ENCODE results near the gene TAF1B. TPM values are rescaled to one million over a fixed set of nuclear protein-coding genes. Genes with fewer than 3 reads are reported as not detected.
A peak's percentile ranks its signal among the peaks of the same experiment; 100 is the strongest.

The TAF1B gene
- total and polyA plus RNA-seq, 4 donors = 16.7 to 43.5 (median 24.0) TPM

DNA sequence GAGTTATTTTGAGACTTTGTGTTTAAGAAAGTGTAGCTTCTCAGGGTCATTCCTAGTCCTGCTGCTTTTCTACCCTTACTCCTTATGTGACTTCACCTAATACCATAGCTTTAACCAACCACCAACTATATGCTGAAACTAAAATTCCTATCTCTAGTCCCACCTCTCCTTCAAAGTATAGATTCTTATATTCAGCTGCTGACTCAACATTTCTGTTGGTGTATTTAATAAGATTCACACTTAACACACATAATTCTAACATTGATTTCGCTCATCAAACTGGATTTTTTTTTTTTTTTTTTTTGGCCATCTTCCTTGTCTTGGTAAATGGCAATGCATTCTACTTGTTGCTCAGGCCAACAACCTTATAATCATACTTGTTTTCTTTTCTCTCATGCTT lies 30.1 kb downstream of the TAF1B start:
- H3K9me3 ChIP-seq (ENCODE audit: control insufficient read depth, insufficient read depth, low read length) = no peaks in the 10 kb centered on the region
- DNase-seq (ENCODE audit: low read depth in 4 of 6, low spot score in 6 of 6) = no peak
- H3K4me3 ChIP-seq (ENCODE audit: low read depth, low read length) = no peak overlapping the region
- H3K27ac ChIP-seq (ENCODE audit: low read depth, low read length) = no peak overlapping the region
- peaks cover 14% of the 10 kb centered on the region for H3K36me3 ChIP-seq (ENCODE audit: control insufficient read depth, insufficient read depth, low read length)
- no peaks in the 10 kb centered on the region for H3K27me3 ChIP-seq (ENCODE audit: control insufficient read depth, insufficient read depth, low read length)
- WGBS (ENCODE audit: insufficient coverage) = 100% methylated on average over 1 of the region's 1 CpG
- no peaks in the 10 kb centered on the region for H3K4me1 ChIP-seq (ENCODE audit: control insufficient read depth, insufficient read depth, low read length)

DNA sequence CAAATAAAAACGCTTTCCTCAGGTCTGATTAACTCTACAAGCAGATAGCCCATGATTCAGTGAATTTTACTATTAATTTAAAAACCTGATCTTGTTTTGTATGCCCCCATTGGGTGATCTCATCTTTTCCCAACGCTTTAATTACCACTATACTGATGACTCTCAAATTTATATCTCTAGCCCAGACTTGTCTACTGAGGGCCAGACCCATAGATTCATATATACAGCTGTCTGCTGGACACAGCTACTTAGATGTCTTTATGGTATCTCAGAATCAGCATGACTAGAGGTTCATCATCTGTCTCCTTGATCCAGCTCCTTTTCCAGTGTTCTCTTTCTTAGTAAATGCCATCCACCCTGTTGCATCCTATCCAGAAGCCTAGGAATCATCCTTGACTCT lies 33.8 kb downstream of the TAF1B start:
- no peaks in the 10 kb centered on the region for H3K4me1 ChIP-seq (ENCODE audit: control insufficient read depth, insufficient read depth, low read length)
- H3K4me3 ChIP-seq (ENCODE audit: low read depth, low read length) = no peak overlapping the region
- H3K36me3 ChIP-seq (ENCODE audit: control insufficient read depth, insufficient read depth, low read length) = peaks cover 5% of the 10 kb centered on the region
- no peak overlapping the region for H3K27ac ChIP-seq (ENCODE audit: low read depth, low read length)
- no peaks in the 10 kb centered on the region for H3K27me3 ChIP-seq (ENCODE audit: control insufficient read depth, insufficient read depth, low read length)
- WGBS (ENCODE audit: insufficient coverage) = 100% methylated on average over 1 of the region's 2 CpGs
- no peak for DNase-seq (ENCODE audit: low read depth in 4 of 6, low spot score in 6 of 6)
- no peaks in the 10 kb centered on the region for H3K9me3 ChIP-seq (ENCODE audit: control insufficient read depth, insufficient read depth, low read length)

DNA sequence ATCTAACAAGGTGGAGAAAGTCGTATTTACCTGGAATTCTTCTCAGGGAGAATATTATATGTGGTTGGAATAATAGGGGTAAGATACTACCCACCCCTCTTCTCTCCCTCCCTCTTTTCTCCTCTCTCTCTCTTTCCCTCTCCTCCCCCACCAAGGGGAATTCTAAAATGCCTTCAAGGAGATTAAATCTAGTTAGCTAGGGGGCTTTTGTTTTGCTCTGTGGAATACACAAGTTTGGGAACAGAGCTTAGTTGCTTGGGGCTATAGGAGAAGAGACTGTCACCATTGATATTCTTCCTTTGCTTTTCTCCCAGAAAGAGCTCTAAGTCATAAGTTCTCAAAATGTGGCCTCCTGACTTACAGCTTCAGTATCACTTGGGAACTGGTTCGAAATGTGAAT lies 34.5 kb downstream of the TAF1B start:
- Histone ChIP-seq H3K9me3 (ENCODE audit: control insufficient read depth, insufficient read depth, low read length) (no peaks in the 10 kb centered on the region), H3K4me1 (ENCODE audit: control insufficient read depth, insufficient read depth, low read length) (no peaks in the 10 kb centered on the region), H3K27ac (ENCODE audit: low read depth, low read length) (no peak overlapping the region), H3K27me3 (ENCODE audit: control insufficient read depth, insufficient read depth, low read length) (no peaks in the 10 kb centered on the region), H3K4me3 (ENCODE audit: low read depth, low read length) (no peak overlapping the region), H3K36me3 (ENCODE audit: control insufficient read depth, insufficient read depth, low read length) (peaks cover 4% of the 10 kb centered on the region)
- WGBS (ENCODE audit: insufficient coverage) = 100% methylated on average over 1 of the region's 2 CpGs
- DNase-seq (ENCODE audit: low read depth in 4 of 6, low spot score in 6 of 6) = no peak

DNA sequence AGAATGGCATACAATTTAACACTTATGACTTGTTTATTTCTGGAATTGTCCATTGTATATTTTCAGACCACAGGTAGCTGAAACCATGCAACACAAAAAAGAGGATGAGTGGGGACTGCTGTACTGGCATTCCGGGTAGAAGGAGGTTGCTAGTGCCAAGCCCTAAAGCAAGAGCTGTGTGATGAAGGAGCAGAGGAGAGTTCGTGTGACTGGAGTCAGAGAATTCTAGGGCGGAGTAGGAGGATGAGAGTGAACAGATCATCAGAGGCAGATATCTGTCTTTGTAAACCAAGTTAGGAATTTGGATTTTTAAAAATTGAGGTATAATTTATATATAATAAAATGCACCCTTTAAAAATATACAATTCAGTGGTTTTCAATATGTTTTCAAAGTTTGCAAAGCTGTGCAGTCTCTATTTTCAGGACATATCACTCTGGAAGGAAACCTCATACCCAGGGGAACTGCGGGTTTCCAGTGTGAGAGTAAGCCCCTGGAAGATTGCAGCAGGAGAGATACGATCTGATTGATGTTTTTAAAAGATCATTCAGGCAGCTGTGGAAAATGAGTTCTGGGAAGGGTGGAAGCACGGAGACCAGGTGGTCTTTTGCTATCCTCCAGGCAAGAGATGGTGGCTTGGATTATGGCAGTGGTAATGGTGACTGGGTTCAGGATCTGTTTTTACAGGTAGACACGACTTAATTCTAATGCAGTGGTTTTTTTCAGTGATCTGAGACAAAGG lies 36.4 kb downstream of the TAF1B start:
- no peak for DNase-seq (ENCODE audit: low read depth in 4 of 6, low spot score in 6 of 6)
- H3K27ac ChIP-seq (ENCODE audit: low read depth, low read length) = no peak overlapping the region
- H3K27me3 ChIP-seq (ENCODE audit: control insufficient read depth, insufficient read depth, low read length) = no peaks in the 10 kb centered on the region
- H3K4me1 ChIP-seq (ENCODE audit: control insufficient read depth, insufficient read depth, low read length) = peaks cover 9% of the 10 kb centered on the region
- H3K4me3 ChIP-seq (ENCODE audit: low read depth, low read length) = no peak overlapping the region
- H3K9me3 ChIP-seq (ENCODE audit: control insufficient read depth, insufficient read depth, low read length) = no peaks in the 10 kb centered on the region
- peaks cover 12% of the 10 kb centered on the region for H3K36me3 ChIP-seq (ENCODE audit: control insufficient read depth, insufficient read depth, low read length)
- 84% methylated on average over 5 of the region's 7 CpGs for WGBS (ENCODE audit: insufficient coverage)

DNA sequence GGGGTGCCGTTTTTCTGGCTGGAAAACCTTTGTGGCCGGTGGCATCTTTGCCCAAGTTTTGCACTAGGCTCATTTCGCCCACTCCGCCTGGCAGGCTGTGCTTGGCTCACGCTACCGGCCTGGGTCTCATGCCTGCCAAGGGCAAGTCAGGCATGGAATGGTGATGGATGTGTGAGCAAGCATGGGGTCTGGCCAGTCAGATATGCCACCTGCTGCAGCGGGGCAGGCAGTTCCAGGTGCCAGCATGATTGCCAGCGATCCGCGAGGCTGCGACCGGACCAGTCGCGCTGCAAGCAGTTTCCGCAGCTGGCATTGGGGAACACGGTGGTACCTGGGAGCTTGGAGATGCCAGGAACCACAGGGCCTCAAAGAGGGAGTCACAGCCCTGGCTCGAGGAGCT lies 40.6 kb downstream of the TAF1B start:
- peak in 2 of 6 donors; percentile 46 to 70 for DNase-seq (ENCODE audit: low read depth in 4 of 6, low spot score in 6 of 6)
- WGBS (ENCODE audit: insufficient coverage) = 51% methylated on average over 17 of the region's 17 CpGs
- no peak overlapping the region for H3K27ac ChIP-seq (ENCODE audit: low read depth, low read length)

DNA sequence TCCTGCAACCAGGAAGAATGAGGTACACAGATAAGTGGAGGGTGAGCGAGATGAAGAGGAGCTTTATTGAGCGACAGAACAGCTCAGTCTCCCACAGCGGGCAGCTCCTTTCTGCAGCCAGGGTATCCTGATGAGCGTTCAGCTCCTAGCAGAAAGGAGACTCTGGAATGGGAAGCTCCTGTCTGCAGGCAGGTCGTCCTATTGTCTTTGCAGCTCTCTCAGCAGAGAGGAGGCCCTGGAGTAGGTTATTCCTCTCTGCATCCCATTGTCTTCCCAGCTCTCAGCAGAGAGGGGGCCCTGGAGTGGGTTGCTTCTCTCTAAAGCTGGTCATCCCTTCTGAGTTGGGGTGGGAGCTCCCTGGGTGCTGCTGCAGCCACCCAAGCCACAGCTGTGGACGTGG lies 41.2 kb downstream of the TAF1B start:
- Histone ChIP-seq H3K27me3 (ENCODE audit: control insufficient read depth, insufficient read depth, low read length) (no peaks in the 10 kb centered on the region), H3K9me3 (ENCODE audit: control insufficient read depth, insufficient read depth, low read length) (peaks cover 5% of the 10 kb centered on the region), H3K4me1 (ENCODE audit: control insufficient read depth, insufficient read depth, low read length) (peaks cover 9% of the 10 kb centered on the region), H3K4me3 (ENCODE audit: low read depth, low read length) (no peak overlapping the region), H3K27ac (ENCODE audit: low read depth, low read length) (no peak overlapping the region), H3K36me3 (ENCODE audit: control insufficient read depth, insufficient read depth, low read length) (peaks cover 12% of the 10 kb centered on the region)
- WGBS (ENCODE audit: insufficient coverage) = 100% methylated on average over 5 of the region's 6 CpGs
- no peak for DNase-seq (ENCODE audit: low read depth in 4 of 6, low spot score in 6 of 6)

More for the DNA sequence above, 40.6 kb downstream of the TAF1B start:
- Histone ChIP-seq H3K27me3 (ENCODE audit: control insufficient read depth, insufficient read depth, low read length) (no peaks in the 10 kb centered on the region), H3K36me3 (ENCODE audit: control insufficient read depth, insufficient read depth, low read length) (peaks cover 12% of the 10 kb centered on the region), H3K4me1 (ENCODE audit: control insufficient read depth, insufficient read depth, low read length) (peaks cover 9% of the 10 kb centered on the region), H3K9me3 (ENCODE audit: control insufficient read depth, insufficient read depth, low read length) (peaks cover 5% of the 10 kb centered on the region), H3K4me3 (ENCODE audit: low read depth, low read length) (no peak overlapping the region)

DNA sequence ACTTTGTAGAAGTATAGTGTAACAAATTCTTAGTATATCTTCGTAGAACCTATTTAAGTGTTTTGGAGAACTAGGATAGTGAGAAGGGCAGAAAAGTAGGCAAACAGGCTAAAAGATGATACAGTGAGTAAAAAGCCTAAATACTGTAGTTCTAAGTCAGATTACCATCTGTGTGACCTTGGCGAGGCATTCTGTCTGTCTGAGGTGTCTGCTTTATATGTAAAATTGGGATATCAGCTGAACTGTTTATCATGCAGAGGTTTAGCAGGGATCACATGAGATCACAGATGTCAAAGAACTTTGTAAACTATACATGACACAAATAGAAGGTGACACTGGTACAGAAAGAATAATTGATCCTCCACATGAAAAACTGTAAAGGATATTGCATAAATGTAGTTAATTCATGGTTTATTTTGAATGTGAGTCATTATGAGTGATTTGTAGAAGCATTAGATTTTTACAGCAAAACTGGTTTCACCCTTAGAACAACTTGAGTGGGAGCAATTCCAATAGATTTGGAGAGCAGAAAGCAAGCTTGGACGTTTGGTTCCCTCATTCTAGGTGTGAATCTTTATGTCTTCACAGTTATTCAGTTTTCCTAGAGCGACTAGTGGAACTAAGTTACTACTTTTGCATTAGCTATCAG lies 41.9 kb downstream of the TAF1B start:
- 100% methylated on average over 1 of the region's 4 CpGs for WGBS (ENCODE audit: insufficient coverage)
- Histone ChIP-seq H3K4me1 (ENCODE audit: control insufficient read depth, insufficient read depth, low read length) (peaks cover 9% of the 10 kb centered on the region), H3K4me3 (ENCODE audit: low read depth, low read length) (no peak overlapping the region), H3K27me3 (ENCODE audit: control insufficient read depth, insufficient read depth, low read length) (no peaks in the 10 kb centered on the region), H3K9me3 (ENCODE audit: control insufficient read depth, insufficient read depth, low read length) (peaks cover 5% of the 10 kb centered on the region), H3K27ac (ENCODE audit: low read depth, low read length) (no peak overlapping the region), H3K36me3 (ENCODE audit: control insufficient read depth, insufficient read depth, low read length) (peaks cover 12% of the 10 kb centered on the region)
- DNase-seq (ENCODE audit: low read depth in 4 of 6, low spot score in 6 of 6) = no peak

DNA sequence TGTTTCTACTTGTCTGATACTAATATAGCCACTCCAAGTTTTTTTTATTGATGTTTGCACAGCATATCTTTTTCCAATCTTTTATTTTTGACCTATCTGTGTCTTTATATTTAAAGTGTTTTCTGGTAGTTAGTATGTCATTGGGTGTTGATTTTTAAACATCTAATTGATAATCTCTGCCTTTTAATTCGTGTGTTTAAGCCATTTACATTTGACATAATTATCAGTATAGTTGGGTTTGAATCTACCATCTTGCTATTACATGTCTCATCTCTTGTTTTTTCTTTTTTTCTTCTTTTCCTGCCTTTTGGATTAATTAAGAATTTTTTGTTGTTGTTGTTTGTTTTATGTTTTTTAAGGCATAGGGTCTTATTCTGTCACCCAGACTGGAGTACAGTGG lies 44.2 kb downstream of the TAF1B start:
- H3K9me3 ChIP-seq (ENCODE audit: control insufficient read depth, insufficient read depth, low read length) = peaks cover 5% of the 10 kb centered on the region
- H3K4me1 ChIP-seq (ENCODE audit: control insufficient read depth, insufficient read depth, low read length) = peaks cover 9% of the 10 kb centered on the region
- H3K36me3 ChIP-seq (ENCODE audit: control insufficient read depth, insufficient read depth, low read length) = peaks cover 12% of the 10 kb centered on the region
- no peak overlapping the region for H3K27ac ChIP-seq (ENCODE audit: low read depth, low read length)
- no peaks in the 10 kb centered on the region for H3K27me3 ChIP-seq (ENCODE audit: control insufficient read depth, insufficient read depth, low read length)
- DNase-seq (ENCODE audit: low read depth in 4 of 6, low spot score in 6 of 6) = no peak
- no CpG with 5 or more reads among the region's 1 CpG for WGBS (ENCODE audit: insufficient coverage)
- H3K4me3 ChIP-seq (ENCODE audit: low read depth, low read length) = no peak overlapping the region

DNA sequence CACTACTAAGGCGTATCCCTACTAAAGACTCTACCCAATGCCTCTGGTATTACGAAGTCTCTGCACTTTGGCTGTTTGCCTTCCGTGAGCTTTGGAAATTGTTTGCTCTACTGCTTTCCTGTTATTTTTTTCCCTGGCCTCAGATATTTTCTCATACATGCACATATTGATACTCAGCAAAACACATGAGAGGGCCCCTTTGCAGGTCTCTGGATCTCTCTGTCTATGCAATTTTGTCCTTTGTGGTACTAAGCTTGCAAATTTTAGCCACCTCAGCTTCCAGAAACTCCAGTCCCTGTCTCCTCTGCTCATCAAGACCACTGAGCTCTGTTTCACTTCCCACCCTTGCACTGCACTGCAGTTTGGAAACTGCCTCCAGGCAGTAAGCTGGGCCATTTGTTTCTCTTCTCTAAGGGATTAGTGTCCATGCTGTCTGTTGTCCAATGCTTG lies 46.6 kb downstream of the TAF1B start:
- WGBS (ENCODE audit: insufficient coverage) = 56% methylated on average over 2 of the region's 3 CpGs
- peak in 1 of 6 donors; percentile 14 for DNase-seq (ENCODE audit: low read depth in 4 of 6, low spot score in 6 of 6)

DNA sequence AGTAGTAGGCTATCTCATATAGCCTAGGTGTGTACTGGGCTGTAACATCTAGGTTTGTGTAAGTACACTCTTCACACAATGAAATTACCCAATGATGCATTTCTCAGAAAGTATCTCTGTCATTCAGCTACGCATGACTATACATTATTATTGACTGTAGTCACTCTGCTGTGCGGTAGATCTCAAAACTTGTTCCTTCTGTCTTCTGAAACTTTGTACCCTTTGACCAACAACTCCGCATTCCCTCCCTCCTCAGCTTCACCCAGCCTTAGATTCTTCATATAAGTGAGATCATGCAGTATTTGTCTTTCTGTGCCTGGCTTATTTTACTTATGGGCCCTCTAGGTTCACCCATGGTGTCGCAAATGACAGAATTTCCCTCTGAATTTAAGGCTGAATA lies 49.0 kb downstream of the TAF1B start:
- H3K27me3 ChIP-seq (ENCODE audit: control insufficient read depth, insufficient read depth, low read length) = no peaks in the 10 kb centered on the region
- no peak for DNase-seq (ENCODE audit: low read depth in 4 of 6, low spot score in 6 of 6)
- H3K9me3 ChIP-seq (ENCODE audit: control insufficient read depth, insufficient read depth, low read length) = peaks cover 5% of the 10 kb centered on the region
- H3K4me3 ChIP-seq (ENCODE audit: low read depth, low read length) = no peak overlapping the region
- H3K36me3 ChIP-seq (ENCODE audit: control insufficient read depth, insufficient read depth, low read length) = no peaks in the 10 kb centered on the region
- peaks cover 3% of the 10 kb centered on the region for H3K4me1 ChIP-seq (ENCODE audit: control insufficient read depth, insufficient read depth, low read length)
- H3K27ac ChIP-seq (ENCODE audit: low read depth, low read length) = no peak overlapping the region
- 100% methylated on average over 1 of the region's 4 CpGs for WGBS (ENCODE audit: insufficient coverage)

More for the DNA sequence above, 46.6 kb downstream of the TAF1B start:
- Histone ChIP-seq H3K36me3 (ENCODE audit: control insufficient read depth, insufficient read depth, low read length) (peaks cover 4% of the 10 kb centered on the region), H3K4me3 (ENCODE audit: low read depth, low read length) (no peak overlapping the region), H3K9me3 (ENCODE audit: control insufficient read depth, insufficient read depth, low read length) (peaks cover 5% of the 10 kb centered on the region), H3K27ac (ENCODE audit: low read depth, low read length) (no peak overlapping the region), H3K27me3 (ENCODE audit: control insufficient read depth, insufficient read depth, low read length) (no peaks in the 10 kb centered on the region), H3K4me1 (ENCODE audit: control insufficient read depth, insufficient read depth, low read length) (no peaks in the 10 kb centered on the region)
